ENCODE measurements around the gene HTT. TPM values are rescaled to one million over a fixed set of nuclear protein-coding genes. Genes with fewer than 3 reads are reported as not detected.

Gene HTT
- polyA plus RNA-seq, 3 donors = 1.8 to 27.1 (median 3.0) TPM

- Histone ChIP-seq H3K27me3 (ENCODE audit: control insufficient read depth in 2 of 2, insufficient read depth in 2 of 2, low read length in 2 of 2) (no peaks in the 10 kb centered on the region), H3K9me3 (replicated peaks in 1 of 2; ENCODE audit: control insufficient read depth in 1 of 2, insufficient read depth in 1 of 2, low read length in 2 of 2) (no peaks in the 10 kb centered on the region), H2AFZ (ENCODE audit: insufficient read depth, low read depth, low read length, poor library complexity, severe bottlenecking) (no peak overlapping the region), H3K79me2 (ENCODE audit: insufficient read depth, low read length) (peaks cover 89% of the 10 kb centered on the region), H3K4me2 (replicated peaks; ENCODE audit: extremely low read depth, low read length, poor library complexity, severe bottlenecking) (peak overlapping the region; percentile 18), H3K36me3 (replicated peaks in 1 of 2; ENCODE audit: control insufficient read depth in 1 of 2, insufficient read depth in 2 of 2, low read length in 2 of 2) (no peaks in the 10 kb centered on the region), H3K9ac (ENCODE audit: insufficient read depth, low read length, poor library complexity, severe bottlenecking) (no peak overlapping the region), H3K27ac (ENCODE audit: low read depth in 1 of 2, low read length in 2 of 2) (peak overlapping the region in 1 of 2 donors; percentile 9), H3K4me3 (replicated peaks in 1 of 3; ENCODE audit: low read depth in 2 of 3, low read length in 3 of 3) (no peak overlapping the region), H3K4me1 (ENCODE audit: control insufficient read depth in 1 of 2, insufficient read depth in 2 of 2, low read length in 2 of 2) (peaks cover 26 to 37% of the 10 kb centered on the region in 2 donors), H4K20me1 (ENCODE audit: insufficient read depth, low read length) (peaks cover 89% of the 10 kb centered on the region)
- peak overlapping the region in 1 of 2 donors; percentile 59 for H3K4me3 Mint-ChIP-seq
- no peak for TF ChIP-seq CTCF (IDR thresholded peaks at IDR 0.05)
- H3K9me3 Mint-ChIP-seq = no peaks in the 10 kb centered on the region
- DNase-seq = peak; percentile 51 to 56 (median 54)
- peaks cover 0 to 2% (median 0%) of the 10 kb centered on the region in 3 donors for H3K27me3 Mint-ChIP-seq (ENCODE audit: low read depth in 3 of 3)
- intact Hi-C loops (cut with micrococcal nuclease) = loop anchor here (10.0 kb wide), 2 partner anchors 215 to 1495 kb away; partner anchors contain the start of gene RGS12 (in 1 of the 2)
- peaks cover 7 to 16% of the 10 kb centered on the region in 2 donors for H3K36me3 Mint-ChIP-seq
- peaks cover 48% of the 10 kb centered on the region for H3K4me1 Mint-ChIP-seq
- H3K27ac Mint-ChIP-seq = peak overlapping the region in 5 of 7 donors; percentile 27 to 69 (median 54)
- WGBS (ENCODE audit: insufficient coverage) = 6% methylated on average over 5 of the region's 6 CpGs
Observed at GRCh38 chr4:3079694-3080123, 5.2 kb downstream of the HTT start.

GRCh38 chr4:3082925-3083515, 8.5 kb downstream of the HTT start:
- peaks cover 14 to 30% of the 10 kb centered on the region in 2 donors for H3K36me3 Mint-ChIP-seq
- Histone ChIP-seq H3K27me3 (ENCODE audit: control insufficient read depth in 2 of 2, insufficient read depth in 2 of 2, low read length in 2 of 2) (no peaks in the 10 kb centered on the region), H3K4me3 (replicated peaks in 1 of 3; ENCODE audit: low read depth in 2 of 3, low read length in 3 of 3) (no peak overlapping the region), H2AFZ (ENCODE audit: insufficient read depth, low read depth, low read length, poor library complexity, severe bottlenecking) (no peak overlapping the region), H3K9me3 (replicated peaks in 1 of 2; ENCODE audit: control insufficient read depth in 1 of 2, insufficient read depth in 1 of 2, low read length in 2 of 2) (no peaks in the 10 kb centered on the region), H3K36me3 (replicated peaks in 1 of 2; ENCODE audit: control insufficient read depth in 1 of 2, insufficient read depth in 2 of 2, low read length in 2 of 2) (peaks cover 13 to 15% of the 10 kb centered on the region in 2 donors), H3K79me2 (ENCODE audit: insufficient read depth, low read length) (peaks cover 84% of the 10 kb centered on the region), H3K27ac (ENCODE audit: low read depth in 1 of 2, low read length in 2 of 2) (no peak overlapping the region), H4K20me1 (ENCODE audit: insufficient read depth, low read length) (peaks cover 98% of the 10 kb centered on the region), H3K4me1 (ENCODE audit: control insufficient read depth in 1 of 2, insufficient read depth in 2 of 2, low read length in 2 of 2) (peaks cover 22 to 23% of the 10 kb centered on the region in 2 donors), H3K9ac (ENCODE audit: insufficient read depth, low read length, poor library complexity, severe bottlenecking) (no peak overlapping the region), H3K4me2 (replicated peaks; ENCODE audit: extremely low read depth, low read length, poor library complexity, severe bottlenecking) (no peak overlapping the region)
- H3K27me3 Mint-ChIP-seq (ENCODE audit: low read depth in 3 of 3) = peaks cover 0 to 2% (median 0%) of the 10 kb centered on the region in 3 donors
- TF ChIP-seq CTCF (IDR thresholded peaks at IDR 0.05) = no peak
- peaks cover 0 to 1% (median 0%) of the 10 kb centered on the region in 7 donors for H3K9me3 Mint-ChIP-seq
- H3K4me1 Mint-ChIP-seq = peaks cover 39% of the 10 kb centered on the region
- DNase-seq = no peak
- intact Hi-C loops (cut with micrococcal nuclease) = no loop called here
- H3K27ac Mint-ChIP-seq = peak overlapping the region in 1 of 7 donors; percentile 63
- 75% methylated on average over 4 of the region's 6 CpGs for WGBS (ENCODE audit: insufficient coverage)
- no peak overlapping the region for H3K4me3 Mint-ChIP-seq
